Right atrium auricular region (tissue), 2 donors: ENCODE measurements around the gene CCDC185. TPM values are rescaled to one million over a fixed set of nuclear protein-coding genes. Genes with fewer than 3 reads are reported as not detected.
A peak's percentile ranks its signal among the peaks of the same experiment; 100 is the strongest.

ENCODE experiments used
- DNase-seq: peaks from one replicate; pipeline ENCODE4 v3.0.0-alpha.2; 2019; ENCODE audit warnings: low spot score
- H3K27ac ChIP-seq, 2 donors: fragments of 200-600 bp; sonication (generic); 1 replicate in 1 of 2; 2 replicates in 1 of 2; pipeline ENCODE4 v1.5.1; 2016 to 2019
- H3K27me3 ChIP-seq, 2 donors: fragments of 200-600 bp; sonication (generic); one replicate each; pipeline versions ENCODE4 v1.5.1 to v1.6.0; 2017 to 2019
- H3K36me3 ChIP-seq: fragments of 200-600 bp; sonication (generic); one replicate; pipeline ENCODE4 v1.5.1; 2016
- H3K4me1 ChIP-seq, 2 donors: fragments of 200-600 bp; sonication (generic); one replicate each; pipeline versions ENCODE4 v1.5.1 to v1.6.0; 2017 to 2019
- H3K4me3 ChIP-seq, 2 donors: fragments of 200-600 bp; sonication (generic); 1 replicate in 1 of 2; 2 replicates in 1 of 2; pipeline ENCODE4 v1.5.1; 2017 to 2019; ENCODE audit warnings: mild to moderate bottlenecking in 1 of 2, moderate library complexity in 1 of 2
- H3K9me3 ChIP-seq, 2 donors: fragments of 200-600 bp; sonication (generic); one replicate each; pipeline ENCODE4 v1.5.1; 2019
- total RNA-seq, 2 donors: library from RNA; depleted of rRNA; stranded (reverse); fragments of >200 nt; gene quantifications; one replicate each; pipeline ENCODE4 v1.1.0, GENCODE V29; 2016
- TF ChIP-seq, protein P1 (sequence below), 2 donors: fragments of 200-600 bp; sonication (generic); IDR thresholded peaks; one replicate each; pipeline ENCODE4 v1.5.1; 2019; ENCODE audit warnings: antibody characterized with exemption in 2 of 2

The CCDC185 gene
- total RNA-seq, 2 donors from 2014 or later: not detected

DNA sequence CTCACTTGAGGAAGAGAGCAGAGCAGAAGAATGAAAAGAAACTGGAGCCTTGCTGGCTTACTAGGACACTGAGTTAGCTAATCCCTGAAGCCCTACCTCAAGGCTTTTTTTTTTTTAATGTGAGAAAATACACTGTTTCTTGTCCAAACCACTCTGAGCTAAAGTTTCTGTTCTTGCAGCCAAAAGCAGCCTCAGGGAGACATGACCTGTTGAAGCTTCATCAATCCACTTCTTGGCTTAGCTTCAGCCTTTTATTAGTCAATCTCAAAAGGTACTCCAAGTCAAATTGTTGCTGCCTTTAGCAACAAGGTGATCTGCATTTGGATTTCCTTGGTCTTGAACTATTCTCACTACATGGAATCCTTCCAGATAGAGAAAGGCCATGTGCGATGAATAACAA lies 33.7 kb downstream of the CCDC185 start:
- Histone ChIP-seq H3K36me3 (no peaks in the 10 kb centered on the region), H3K4me1 (peaks cover 0 to 36% of the 10 kb centered on the region in 2 donors), H3K9me3 (peaks cover 0 to 6% of the 10 kb centered on the region in 2 donors), H3K4me3 (no peak overlapping the region), H3K27ac (no peak overlapping the region), H3K27me3 (no peaks in the 10 kb centered on the region)
- TF ChIP-seq, protein P1, sequence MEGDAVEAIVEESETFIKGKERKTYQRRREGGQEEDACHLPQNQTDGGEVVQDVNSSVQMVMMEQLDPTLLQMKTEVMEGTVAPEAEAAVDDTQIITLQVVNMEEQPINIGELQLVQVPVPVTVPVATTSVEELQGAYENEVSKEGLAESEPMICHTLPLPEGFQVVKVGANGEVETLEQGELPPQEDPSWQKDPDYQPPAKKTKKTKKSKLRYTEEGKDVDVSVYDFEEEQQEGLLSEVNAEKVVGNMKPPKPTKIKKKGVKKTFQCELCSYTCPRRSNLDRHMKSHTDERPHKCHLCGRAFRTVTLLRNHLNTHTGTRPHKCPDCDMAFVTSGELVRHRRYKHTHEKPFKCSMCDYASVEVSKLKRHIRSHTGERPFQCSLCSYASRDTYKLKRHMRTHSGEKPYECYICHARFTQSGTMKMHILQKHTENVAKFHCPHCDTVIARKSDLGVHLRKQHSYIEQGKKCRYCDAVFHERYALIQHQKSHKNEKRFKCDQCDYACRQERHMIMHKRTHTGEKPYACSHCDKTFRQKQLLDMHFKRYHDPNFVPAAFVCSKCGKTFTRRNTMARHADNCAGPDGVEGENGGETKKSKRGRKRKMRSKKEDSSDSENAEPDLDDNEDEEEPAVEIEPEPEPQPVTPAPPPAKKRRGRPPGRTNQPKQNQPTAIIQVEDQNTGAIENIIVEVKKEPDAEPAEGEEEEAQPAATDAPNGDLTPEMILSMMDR (IDR thresholded peaks at IDR 0.05): no peak
- no peak for DNase-seq

DNA sequence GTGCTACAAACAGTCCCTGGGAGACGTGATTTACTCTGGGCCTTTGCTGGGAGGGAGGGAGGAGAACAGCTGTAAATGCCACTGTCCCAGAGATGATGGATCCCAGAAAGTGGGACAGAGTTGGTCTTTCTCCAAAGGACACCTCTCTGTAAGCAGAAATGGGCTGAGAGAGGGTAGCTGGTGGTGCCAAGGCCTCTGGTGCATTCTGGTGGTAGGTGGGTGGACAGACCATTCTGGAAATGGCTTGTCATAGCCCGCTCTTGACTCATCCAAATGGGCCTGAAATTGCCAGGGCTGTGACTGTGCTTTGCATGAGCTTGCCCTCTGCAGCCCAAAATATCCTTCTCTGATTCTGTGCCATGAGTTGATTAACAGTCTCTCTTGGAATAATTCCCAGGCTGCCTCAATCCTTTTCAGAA lies 36.1 kb downstream of the CCDC185 start:
- H3K27ac ChIP-seq: peak overlapping the region; percentile 51 to 67
- no peak for DNase-seq
- no peak overlapping the region for H3K4me3 ChIP-seq
- H3K36me3 ChIP-seq: no peaks in the 10 kb centered on the region
- no peaks in the 10 kb centered on the region for H3K27me3 ChIP-seq
- H3K9me3 ChIP-seq: peaks cover 0 to 6% of the 10 kb centered on the region in 2 donors
- TF ChIP-seq, protein P1 (IDR thresholded peaks at IDR 0.05): no peak
- H3K4me1 ChIP-seq: peaks cover 0 to 27% of the 10 kb centered on the region in 2 donors

DNA sequence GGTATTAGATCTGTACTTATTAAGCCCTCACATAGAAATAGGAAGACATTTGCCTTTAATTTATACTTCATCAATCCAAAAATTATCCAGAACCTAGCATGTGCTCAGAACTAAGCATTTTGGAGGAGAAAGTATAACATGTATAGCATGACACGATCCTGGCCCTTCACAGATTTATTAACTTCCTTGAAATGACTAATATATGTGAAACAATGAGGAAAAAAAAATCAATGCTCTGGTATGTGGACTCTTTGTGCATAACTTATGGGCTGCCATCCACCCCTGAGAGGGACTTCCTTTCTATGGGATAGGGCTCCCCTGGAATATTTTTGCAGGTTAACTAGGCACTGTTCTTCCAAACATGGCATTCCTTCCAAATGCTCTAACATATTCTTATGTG lies 36.6 kb downstream of the CCDC185 start:
- no peak overlapping the region for H3K4me3 ChIP-seq
- peaks cover 0 to 22% of the 10 kb centered on the region in 2 donors for H3K4me1 ChIP-seq
- no peaks in the 10 kb centered on the region for H3K27me3 ChIP-seq
- H3K36me3 ChIP-seq: no peaks in the 10 kb centered on the region
- H3K9me3 ChIP-seq: peaks cover 0 to 6% of the 10 kb centered on the region in 2 donors
- no peak for DNase-seq
- TF ChIP-seq, protein P1 (IDR thresholded peaks at IDR 0.05): no peak
- peak overlapping the region; percentile 51 to 67 for H3K27ac ChIP-seq

DNA sequence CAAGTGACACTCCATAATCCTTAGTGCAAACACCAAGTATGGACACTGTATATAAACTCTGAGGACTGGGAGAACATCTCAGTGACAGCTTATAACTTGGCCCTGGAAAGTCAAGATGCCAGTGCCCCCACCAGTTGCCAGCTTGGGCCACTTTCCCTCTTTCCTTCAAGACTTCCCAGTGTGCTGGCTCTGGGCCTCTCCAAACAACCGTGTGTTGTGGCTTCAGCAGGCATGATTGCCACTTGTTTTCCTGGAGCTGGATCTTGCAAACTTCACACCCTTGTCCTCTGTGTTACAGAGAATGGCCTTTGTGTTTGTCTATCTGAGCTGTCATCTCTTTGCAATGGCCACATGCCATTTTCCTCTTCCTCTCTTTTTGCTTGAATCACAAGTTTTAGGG lies 37.0 kb downstream of the CCDC185 start:
- TF ChIP-seq, protein P1 (IDR thresholded peaks at IDR 0.05): no peak
- peaks cover 0 to 6% of the 10 kb centered on the region in 2 donors for H3K9me3 ChIP-seq
- peak overlapping the region in 1 of 2 donors; percentile 51 for H3K27ac ChIP-seq
- no peak overlapping the region for H3K4me3 ChIP-seq
- H3K4me1 ChIP-seq: peaks cover 0 to 19% of the 10 kb centered on the region in 2 donors
- H3K36me3 ChIP-seq: no peaks in the 10 kb centered on the region
- H3K27me3 ChIP-seq: no peaks in the 10 kb centered on the region
- DNase-seq: no peak

DNA sequence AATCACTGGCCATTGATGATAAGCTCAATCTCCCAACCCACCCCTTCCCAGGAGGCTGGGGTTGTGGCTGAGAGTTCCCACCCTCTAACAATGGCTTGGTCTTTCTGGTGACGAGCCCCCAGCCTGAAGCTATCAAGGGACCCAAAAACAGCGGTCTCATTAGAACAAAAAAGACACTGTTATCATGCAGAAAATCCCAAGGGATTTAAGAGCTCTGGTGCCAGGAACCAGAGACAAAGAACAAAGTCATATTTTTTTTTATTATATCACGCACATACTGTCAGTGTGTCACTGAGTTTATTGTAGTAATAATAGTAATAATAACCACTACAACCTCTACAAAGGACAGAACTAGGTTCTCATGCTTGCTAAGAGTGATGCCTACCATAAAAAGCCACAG lies 43.9 kb downstream of the CCDC185 start:
- Histone ChIP-seq H3K9me3 (no peaks in the 10 kb centered on the region), H3K4me1 (no peaks in the 10 kb centered on the region)

More for the DNA sequence above, 43.9 kb downstream of the CCDC185 start:
- no peak overlapping the region for H3K4me3 ChIP-seq
- H3K27me3 ChIP-seq: no peaks in the 10 kb centered on the region
- no peak for DNase-seq
- no peak overlapping the region for H3K27ac ChIP-seq
- H3K36me3 ChIP-seq: no peaks in the 10 kb centered on the region
- TF ChIP-seq, protein P1 (IDR thresholded peaks at IDR 0.05): no peak
